CD4-positive, alpha-beta T cell (primary cell): ENCODE results near the gene OR2F2. TPM values are rescaled to one million over a fixed set of nuclear protein-coding genes. Genes with fewer than 3 reads are reported as not detected.

ENCODE experiments used
- ATAC-seq: fragments of 200-7000 bp; cut with Tn5 transposase; one replicate; pipeline ENCODE4 v1.10.0; 2022; ENCODE audit warnings: mild to moderate bottlenecking; ENCODE audit not compliant: poor library complexity
- CTCF ChIA-PET: fragments of 350-600 bp; sonication (Branson Sonifier 250); formaldehyde crosslinking; loops from one replicate; lab custom pipeline; 2021; ENCODE audit warnings: antibody characterized with exemption, inconsistent platforms; lab: Charles Lee
- POLR2A ChIA-PET: fragments of 350-600 bp; sonication (Branson Sonifier 250); formaldehyde crosslinking; loops from one replicate; lab custom pipeline; 2021; ENCODE audit warnings: antibody characterized with exemption, inconsistent platforms; lab: Charles Lee
- DNase-seq, 14 experiments: peaks; one replicate each; pipeline ENCODE4 v3.0.0-alpha.2; 2013 to 2020; ENCODE audit warnings: mixed read lengths in 2 of 14
- H3K27ac ChIP-seq, 2 donors: one replicate each; pipeline versions ENCODE4 v1.5.1 to v1.7.0; 2013; ENCODE audit warnings: low read length in 2 of 2, low read depth in 1 of 2, mild to moderate bottlenecking in 1 of 2
- H3K27me3 ChIP-seq, 2 experiments: 1 replicate in 1 of 2; 2 replicates in 1 of 2; pipeline versions ENCODE4 v1.6.1 to v1.7.0; 2013; ENCODE audit warnings: low read length in 2 of 2, control low read depth in 1 of 2, mild to moderate bottlenecking in 1 of 2, moderate library complexity in 1 of 2; ENCODE audit not compliant: insufficient read depth in 2 of 2, control insufficient read depth in 1 of 2
- H3K36me3 ChIP-seq: one replicate; pipeline ENCODE4 v1.6.1; 2013; ENCODE audit warnings: low read length, control low read depth; ENCODE audit not compliant: insufficient read depth
- H3K4me1 ChIP-seq: one replicate; pipeline ENCODE4 v1.6.1; 2013; ENCODE audit warnings: low read length, control low read depth; ENCODE audit not compliant: insufficient read depth
- H3K4me3 ChIP-seq: one replicate; pipeline ENCODE4 v1.5.1; 2013; ENCODE audit warnings: mild to moderate bottlenecking, low read length, moderate library complexity
- H3K9me3 ChIP-seq, 2 experiments: 1 replicate in 1 of 2; 2 replicates in 1 of 2; pipeline versions ENCODE4 v1.6.1 to v1.7.0; 2013; ENCODE audit warnings: low read length in 2 of 2, mild to moderate bottlenecking in 2 of 2, control low read depth in 1 of 2, moderate library complexity in 1 of 2; ENCODE audit not compliant: control insufficient read depth in 1 of 2, insufficient read depth in 1 of 2
- H3K27ac Mint-ChIP-seq: one replicate; pipeline ENCODE4 v1.8.0; 2020; ENCODE audit warnings: mixed read lengths
- H3K27me3 Mint-ChIP-seq: one replicate; pipeline ENCODE4 v1.8.0; 2021; ENCODE audit warnings: mixed read lengths
- H3K36me3 Mint-ChIP-seq: one replicate; pipeline ENCODE4 v1.8.0; 2021; ENCODE audit warnings: low read depth, mixed read lengths
- H3K4me1 Mint-ChIP-seq: one replicate; pipeline ENCODE4 v1.8.0; 2021; ENCODE audit warnings: low read depth, mixed read lengths
- H3K4me3 Mint-ChIP-seq: one replicate; pipeline ENCODE4 v1.8.0; 2020; ENCODE audit warnings: mild to moderate bottlenecking, mixed read lengths
- H3K9me3 Mint-ChIP-seq: one replicate; pipeline ENCODE4 v1.8.0; 2020; ENCODE audit warnings: mixed read lengths
- CTCF ChIP-seq: fragments of 200-600 bp; IDR thresholded peaks from one replicate; pipeline ENCODE4 v1.8.0; 2022; ENCODE audit warnings: antibody characterized with exemption, mild to moderate bottlenecking
- intact Hi-C, 2 experiments: fragments of 100-400 bp; cut with DNase I in 1 of 2; cut with micrococcal nuclease in 1 of 2; formaldehyde crosslinking; loops; one replicate each; pipeline versions ENCODE4 v1.15.1 to v1.9.0; 2023 to 2025; cut with DNase I, micrococcal nuclease
- total RNA-seq, 174 experiments: library from RNA in 2 of 174; stranded (reverse) in 2 of 174; gene quantifications; one replicate each; pipeline ENCODE4 v1.2.3 and lab custom pipeline; 2021 to 2026

Gene OR2F2
- total RNA-seq, 2 experiments from 2014 or later, result not detected

DNA sequence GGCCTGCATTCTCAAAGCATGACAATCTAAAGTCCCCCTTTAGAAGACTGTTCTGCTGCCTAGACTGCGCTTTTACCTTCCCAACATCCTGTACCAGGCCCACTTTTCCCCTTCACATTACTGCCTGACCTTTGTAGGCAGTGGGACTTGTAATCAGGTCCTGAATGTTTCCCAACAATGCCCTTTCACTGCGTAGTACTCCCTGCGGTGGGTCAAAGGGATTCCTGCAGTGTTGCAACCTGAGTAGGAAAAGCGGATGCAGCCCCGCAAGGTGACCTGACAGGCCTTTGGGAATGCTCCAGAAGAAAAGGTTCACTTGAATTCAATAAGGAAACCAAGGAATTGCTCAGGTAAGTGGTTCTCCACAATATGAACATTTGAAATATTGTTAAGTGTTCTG is 28.1 kb upstream of the OR2F2 start:
- intact Hi-C loops, result loop anchor here (2.0 to 10.0 kb wide), 3 partner anchors 14 to 612 kb away; partner anchors contain the start of gene OR2A14 (in 1 of the 2)
- Mint-ChIP-seq H3K4me3 (no peak overlapping the region), H3K27me3 (peaks cover 13% of the 10 kb centered on the region), H3K9me3 (no peaks in the 10 kb centered on the region), H3K4me1 (peaks cover 5% of the 10 kb centered on the region), H3K27ac (no peak overlapping the region), H3K36me3 (no peaks in the 10 kb centered on the region)
- POLR2A ChIA-PET, result no interaction called here
- no peaks in the 10 kb centered on the region for H3K4me1 ChIP-seq
- no peak overlapping the region for H3K4me3 ChIP-seq
- H3K9me3 ChIP-seq, result no peaks in the 10 kb centered on the region
- H3K27me3 ChIP-seq, result peaks cover 0 to 3% of the 10 kb centered on the region in 2 experiments
- no peak overlapping the region for H3K27ac ChIP-seq
- ATAC-seq, result no peak
- CTCF ChIA-PET, result no interaction called here
- no peaks in the 10 kb centered on the region for H3K36me3 ChIP-seq
- no peak for TF ChIP-seq CTCF
- no peak for DNase-seq

DNA sequence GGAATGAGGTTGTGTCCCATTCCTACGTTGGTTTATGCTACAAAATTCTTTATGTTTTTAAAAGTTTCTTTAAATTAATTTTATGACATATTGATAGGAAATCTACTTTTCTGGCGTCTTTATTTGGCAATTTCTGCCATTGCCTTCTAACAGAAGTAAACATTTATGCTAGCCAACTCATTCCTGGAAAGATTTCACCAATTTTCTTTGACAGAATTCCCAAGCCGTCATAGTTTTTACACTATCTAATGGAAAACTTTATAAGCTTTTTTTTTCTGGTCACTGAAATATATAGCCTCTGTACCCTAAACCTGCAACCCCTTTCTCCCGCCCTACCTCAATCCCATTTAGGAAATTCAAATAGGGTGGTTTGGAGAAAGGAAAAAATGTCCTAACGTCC is 26.9 kb upstream of the OR2F2 start:
- peaks cover 13% of the 10 kb centered on the region for H3K27me3 Mint-ChIP-seq
- POLR2A ChIA-PET, result no interaction called here

GRCh38 chr7:143909863-143910262 is 25.2 kb upstream of the OR2F2 start:
- no peak overlapping the region for H3K27ac Mint-ChIP-seq
- no peaks in the 10 kb centered on the region for H3K4me1 Mint-ChIP-seq
- H3K27me3 Mint-ChIP-seq, result peaks cover 13% of the 10 kb centered on the region
- DNase-seq (no peak), ATAC-seq (no peak)
- ChIA-PET CTCF (no interaction called here), POLR2A (no interaction called here)
- no peaks in the 10 kb centered on the region for H3K9me3 ChIP-seq
- no peaks in the 10 kb centered on the region for H3K9me3 Mint-ChIP-seq
- H3K27ac ChIP-seq, result no peak overlapping the region
- intact Hi-C loops, result loop anchor here (10.0 kb wide), 2 partner anchors 215 to 615 kb away; partner anchors contain the start of gene OR2A14 (in 1 of the 2)
- H3K4me3 ChIP-seq, result no peak overlapping the region
- H3K27me3 ChIP-seq, result peaks cover 0 to 3% of the 10 kb centered on the region in 2 experiments
- no peak for TF ChIP-seq CTCF
- no peaks in the 10 kb centered on the region for H3K36me3 Mint-ChIP-seq
- no peaks in the 10 kb centered on the region for H3K4me1 ChIP-seq
- no peaks in the 10 kb centered on the region for H3K36me3 ChIP-seq
- H3K4me3 Mint-ChIP-seq, result no peak overlapping the region

More for the DNA sequence above, 26.9 kb upstream of the OR2F2 start:
- H3K36me3 Mint-ChIP-seq, result no peaks in the 10 kb centered on the region
- intact Hi-C loops, result loop anchor here (10.0 kb wide), 2 partner anchors 217 to 613 kb away; partner anchors contain the start of gene OR2A14 (in 1 of the 2)
- no peak for DNase-seq
- no peaks in the 10 kb centered on the region for H3K9me3 Mint-ChIP-seq
- H3K9me3 ChIP-seq, result no peaks in the 10 kb centered on the region
- CTCF ChIA-PET, result no interaction called here
- no peak for TF ChIP-seq CTCF
- H3K27me3 ChIP-seq, result peaks cover 0 to 3% of the 10 kb centered on the region in 2 experiments
- no peak for ATAC-seq
- no peaks in the 10 kb centered on the region for H3K4me1 Mint-ChIP-seq
- H3K4me3 Mint-ChIP-seq, result no peak overlapping the region
- H3K27ac ChIP-seq, result no peak overlapping the region
- no peaks in the 10 kb centered on the region for H3K36me3 ChIP-seq
- H3K4me3 ChIP-seq, result no peak overlapping the region
- no peak overlapping the region for H3K27ac Mint-ChIP-seq
- no peaks in the 10 kb centered on the region for H3K4me1 ChIP-seq
